Measurements from ENCODE around the gene MYL12B. TPM values are rescaled to one million over a fixed set of nuclear protein-coding genes. Genes with fewer than 3 reads are reported as not detected.
A peak's percentile ranks its signal among the peaks of the same experiment; 100 is the strongest.

Gene MYL12B
- total RNA-seq, 1 experiment from 2014 or later = 420 TPM

DNA sequence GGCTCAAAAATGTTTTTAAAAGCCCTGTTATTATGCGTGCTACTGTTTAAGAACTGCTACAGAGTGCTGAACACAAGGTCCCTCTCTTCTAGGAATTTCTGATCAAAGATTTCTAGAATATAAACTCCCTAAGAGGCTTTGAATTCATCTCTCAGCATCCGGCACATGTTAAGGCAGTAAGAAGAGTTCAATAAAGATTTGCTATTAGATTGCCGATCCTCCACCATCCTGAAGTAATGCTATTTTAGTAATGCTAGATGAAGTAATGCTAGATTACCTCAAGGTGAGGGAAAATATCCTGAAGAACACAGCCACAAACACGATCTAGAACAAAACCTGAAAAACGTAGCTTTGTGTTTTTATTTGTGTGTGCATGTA lies 949 bp upstream of the MYL12B start:
- no TSS peak for BruUV-seq (replicated peaks)
- TF ChIP-seq SIN3A (IDR thresholded peaks at IDR 0.05; ENCODE audit: borderline replicate concordance, insufficient read depth, low read depth, low read length) = no peak
- no peak for TF ChIP-seq POLR2AphosphoS5 (IDR thresholded peaks at IDR 0.05; ENCODE audit: low read depth, low read length)
- no peak for TF ChIP-seq TCF7L2 (IDR thresholded peaks at IDR 0.05; ENCODE audit: low read depth, low read length)
- TF ChIP-seq REST (IDR thresholded peaks at IDR 0.05; ENCODE audit: insufficient read depth in 1 of 2, low read depth in 2 of 2, low read length in 1 of 2) = no peak
- TF ChIP-seq, protein P1, sequence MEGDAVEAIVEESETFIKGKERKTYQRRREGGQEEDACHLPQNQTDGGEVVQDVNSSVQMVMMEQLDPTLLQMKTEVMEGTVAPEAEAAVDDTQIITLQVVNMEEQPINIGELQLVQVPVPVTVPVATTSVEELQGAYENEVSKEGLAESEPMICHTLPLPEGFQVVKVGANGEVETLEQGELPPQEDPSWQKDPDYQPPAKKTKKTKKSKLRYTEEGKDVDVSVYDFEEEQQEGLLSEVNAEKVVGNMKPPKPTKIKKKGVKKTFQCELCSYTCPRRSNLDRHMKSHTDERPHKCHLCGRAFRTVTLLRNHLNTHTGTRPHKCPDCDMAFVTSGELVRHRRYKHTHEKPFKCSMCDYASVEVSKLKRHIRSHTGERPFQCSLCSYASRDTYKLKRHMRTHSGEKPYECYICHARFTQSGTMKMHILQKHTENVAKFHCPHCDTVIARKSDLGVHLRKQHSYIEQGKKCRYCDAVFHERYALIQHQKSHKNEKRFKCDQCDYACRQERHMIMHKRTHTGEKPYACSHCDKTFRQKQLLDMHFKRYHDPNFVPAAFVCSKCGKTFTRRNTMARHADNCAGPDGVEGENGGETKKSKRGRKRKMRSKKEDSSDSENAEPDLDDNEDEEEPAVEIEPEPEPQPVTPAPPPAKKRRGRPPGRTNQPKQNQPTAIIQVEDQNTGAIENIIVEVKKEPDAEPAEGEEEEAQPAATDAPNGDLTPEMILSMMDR (IDR thresholded peaks at IDR 0.05) = no peak

DNA sequence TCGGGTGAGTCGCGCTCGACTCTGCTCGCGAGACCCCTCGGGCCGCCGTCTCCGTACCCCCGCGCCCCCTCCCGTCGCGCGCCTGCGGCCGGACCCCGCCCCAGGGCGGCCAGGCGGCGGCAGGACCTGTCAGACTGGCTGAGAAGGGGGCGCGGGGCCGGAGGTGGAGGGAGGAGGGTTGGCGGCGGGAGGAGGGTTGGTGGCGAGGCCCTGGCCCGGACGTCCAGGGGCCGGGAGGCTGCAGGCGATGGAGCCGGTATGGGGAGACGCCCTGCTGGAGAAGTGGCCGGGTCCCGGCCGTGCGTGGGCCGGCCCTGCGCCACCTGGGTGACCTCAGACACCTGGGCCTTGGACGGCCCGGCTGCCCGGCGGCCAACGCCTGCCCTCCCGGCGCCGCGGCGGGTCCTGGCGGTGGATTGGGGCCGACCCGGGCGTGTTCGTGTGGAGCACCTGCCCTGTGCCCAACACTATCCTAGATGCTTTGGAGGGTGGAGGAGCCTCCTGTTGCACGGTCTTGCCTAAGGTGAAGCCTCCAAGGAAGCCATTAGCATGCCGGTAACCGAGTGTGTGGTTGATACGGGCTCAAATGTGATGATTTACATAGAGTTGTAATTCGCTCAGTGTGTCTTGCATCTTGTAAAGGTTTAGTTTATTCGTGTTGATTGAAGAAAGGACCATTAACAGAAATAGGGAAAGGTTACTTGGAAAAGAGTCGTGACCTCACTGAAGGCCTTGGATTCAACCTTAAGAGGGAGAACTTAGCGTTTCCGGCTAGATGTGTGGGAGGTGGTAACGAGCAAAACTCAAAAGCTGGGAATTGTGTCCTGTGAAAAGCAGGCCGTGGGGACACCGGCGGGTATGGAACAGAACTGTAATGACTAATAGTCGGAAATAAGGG lies 550 bp downstream of the MYL12B start:
- peak; percentile 64 for ATAC-seq
- Histone ChIP-seq H3K4me1 (ENCODE audit: control insufficient read depth, insufficient read depth, low read length) (peaks cover 53% of the 10 kb centered on the region), H3K9me3 (ENCODE audit: control insufficient read depth, insufficient read depth, low read depth, low read length) (no peaks in the 10 kb centered on the region), H3K27ac (ENCODE audit: low read length) (peak overlapping the region; percentile 100), H3K27me3 (ENCODE audit: control insufficient read depth, insufficient read depth, low read length) (no peaks in the 10 kb centered on the region), H3K4me3 (ENCODE audit: low read depth in 2 of 2, low read length in 2 of 2) (peak overlapping the region; percentile 90 to 97), H3K36me3 (ENCODE audit: control insufficient read depth, insufficient read depth, low read length) (peaks cover 13% of the 10 kb centered on the region)
- POLR2A ChIA-PET = no interaction called here
- no TSS peak for BruUV-seq (replicated peaks)
- TF ChIP-seq TCF7L2 (IDR thresholded peaks at IDR 0.05; ENCODE audit: low read depth, low read length) (no peak), SIN3A (IDR thresholded peaks at IDR 0.05; ENCODE audit: borderline replicate concordance, insufficient read depth, low read depth, low read length) (no peak), POLR2AphosphoS5 (IDR thresholded peaks at IDR 0.05; ENCODE audit: low read depth, low read length) (no peak), REST (IDR thresholded peaks at IDR 0.05; ENCODE audit: insufficient read depth in 1 of 2, low read depth in 2 of 2, low read length in 1 of 2) (no peak)
- TF ChIP-seq, protein P1 (IDR thresholded peaks at IDR 0.05) = no peak
- intact Hi-C loops (cut with micrococcal nuclease; ENCODE audit: unreplicated experiment) (loop anchor here (5.0 kb wide), 1 partner anchor 330 kb away; no protein-coding TSS in a partner anchor), in situ Hi-C loops (cut with HindIII; ENCODE audit: low pct_unique_long_range_greater_than_20kb, low sequenced_read_pairs) (no loop called here)
- CTCF ChIA-PET = no interaction called here
- no peak for DNase-seq (ENCODE audit: low read depth, low spot score)

More for the DNA sequence above, 949 bp upstream of the MYL12B start:
- Histone ChIP-seq H3K4me1 (ENCODE audit: control insufficient read depth, insufficient read depth, low read length) (peaks cover 44% of the 10 kb centered on the region), H3K36me3 (ENCODE audit: control insufficient read depth, insufficient read depth, low read length) (peaks cover 26% of the 10 kb centered on the region), H3K9me3 (ENCODE audit: control insufficient read depth, insufficient read depth, low read depth, low read length) (no peaks in the 10 kb centered on the region), H3K27ac (ENCODE audit: low read length) (peak overlapping the region; percentile 100), H3K27me3 (ENCODE audit: control insufficient read depth, insufficient read depth, low read length) (no peaks in the 10 kb centered on the region), H3K4me3 (ENCODE audit: low read depth in 2 of 2, low read length in 2 of 2) (peak overlapping the region; percentile 90 to 97)
- ChIA-PET CTCF (no interaction called here), POLR2A (interaction anchor here (0.6 to 0.7 kb wide), 2 partner anchors 237 to 401 kb away, joined by 4 read pairs; no protein-coding TSS in a partner anchor)
- intact Hi-C loops (cut with micrococcal nuclease; ENCODE audit: unreplicated experiment) (loop anchor here (5.0 kb wide), 1 partner anchor 331 kb away; no protein-coding TSS in a partner anchor), in situ Hi-C loops (cut with HindIII; ENCODE audit: low pct_unique_long_range_greater_than_20kb, low sequenced_read_pairs) (no loop called here)
- DNase-seq (ENCODE audit: low read depth, low spot score) = no peak
- ATAC-seq = no peak

Measured in Panc1 (cell line).